Neural progenitor cell (in vitro differentiated cells): ENCODE results near the gene TTLL9.

Experiments
- EZH2 ChIP-seq: fragments of 200-600 bp; sonication (generic); IDR thresholded peaks from 2 replicates; pipeline ENCODE4 v1.6.1; 2017; ENCODE audit warnings: antibody characterized with exemption, mild to moderate bottlenecking, moderate library complexity
- EZH2phosphoT487 ChIP-seq: fragments of 200-600 bp; sonication (generic); IDR thresholded peaks from 2 replicates; pipeline ENCODE4 v1.6.1; 2017; ENCODE audit warnings: antibody characterized with exemption
- TF ChIP-seq, protein P1 (sequence below): fragments of 200-600 bp; sonication (generic); IDR thresholded peaks from 2 replicates; pipeline ENCODE4 v1.5.1; 2017; ENCODE audit warnings: antibody characterized with exemption, mild to moderate bottlenecking

DNA sequence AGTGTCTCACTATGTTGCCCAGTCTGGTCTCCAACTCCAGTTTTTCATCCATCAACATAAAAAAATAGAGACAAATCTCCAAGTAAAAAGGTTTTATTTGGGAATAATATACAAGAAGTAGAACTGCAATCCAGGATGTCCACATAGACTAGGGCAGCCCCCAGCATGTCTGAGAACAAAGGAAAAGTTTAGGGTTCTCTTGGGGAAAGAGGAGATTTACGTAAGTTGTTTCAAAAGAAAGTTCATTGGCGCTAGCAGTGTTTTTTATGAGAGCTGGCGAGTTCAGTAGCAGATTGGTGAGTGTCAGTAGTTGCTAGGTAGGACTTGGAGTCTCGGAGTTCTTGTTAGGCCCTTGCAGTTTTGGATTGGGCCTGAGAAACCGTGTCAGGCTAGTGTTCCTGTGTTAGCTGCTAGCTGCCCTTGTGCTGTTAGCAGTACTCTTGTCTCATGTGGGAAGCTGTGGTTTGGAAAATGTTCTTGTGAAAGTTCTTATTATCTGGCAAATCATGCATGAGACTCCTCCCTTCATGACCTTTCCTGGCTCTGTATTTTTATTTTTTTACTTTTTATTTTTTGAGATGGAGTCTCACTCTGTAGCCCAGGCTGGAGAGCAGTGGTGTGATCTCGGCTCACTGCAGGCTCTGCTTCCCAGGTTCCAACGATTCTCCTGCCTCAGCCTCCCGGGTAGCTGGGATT lies 24.7 kb downstream of the TTLL9 start:
- TF ChIP-seq, protein P1, sequence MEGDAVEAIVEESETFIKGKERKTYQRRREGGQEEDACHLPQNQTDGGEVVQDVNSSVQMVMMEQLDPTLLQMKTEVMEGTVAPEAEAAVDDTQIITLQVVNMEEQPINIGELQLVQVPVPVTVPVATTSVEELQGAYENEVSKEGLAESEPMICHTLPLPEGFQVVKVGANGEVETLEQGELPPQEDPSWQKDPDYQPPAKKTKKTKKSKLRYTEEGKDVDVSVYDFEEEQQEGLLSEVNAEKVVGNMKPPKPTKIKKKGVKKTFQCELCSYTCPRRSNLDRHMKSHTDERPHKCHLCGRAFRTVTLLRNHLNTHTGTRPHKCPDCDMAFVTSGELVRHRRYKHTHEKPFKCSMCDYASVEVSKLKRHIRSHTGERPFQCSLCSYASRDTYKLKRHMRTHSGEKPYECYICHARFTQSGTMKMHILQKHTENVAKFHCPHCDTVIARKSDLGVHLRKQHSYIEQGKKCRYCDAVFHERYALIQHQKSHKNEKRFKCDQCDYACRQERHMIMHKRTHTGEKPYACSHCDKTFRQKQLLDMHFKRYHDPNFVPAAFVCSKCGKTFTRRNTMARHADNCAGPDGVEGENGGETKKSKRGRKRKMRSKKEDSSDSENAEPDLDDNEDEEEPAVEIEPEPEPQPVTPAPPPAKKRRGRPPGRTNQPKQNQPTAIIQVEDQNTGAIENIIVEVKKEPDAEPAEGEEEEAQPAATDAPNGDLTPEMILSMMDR: no peak
- TF ChIP-seq EZH2: no peak
- no peak for TF ChIP-seq EZH2phosphoT487
